NCI-H2196 (cell line): ENCODE results near the gene MRPS7.

Source experiments
- DNase-seq: peaks from one replicate; lab custom pipeline; 2025; ENCODE audit not compliant: unreplicated experiment; lab: John Stamatoyannopoulos, UW

Gene MRPS7

DNA sequence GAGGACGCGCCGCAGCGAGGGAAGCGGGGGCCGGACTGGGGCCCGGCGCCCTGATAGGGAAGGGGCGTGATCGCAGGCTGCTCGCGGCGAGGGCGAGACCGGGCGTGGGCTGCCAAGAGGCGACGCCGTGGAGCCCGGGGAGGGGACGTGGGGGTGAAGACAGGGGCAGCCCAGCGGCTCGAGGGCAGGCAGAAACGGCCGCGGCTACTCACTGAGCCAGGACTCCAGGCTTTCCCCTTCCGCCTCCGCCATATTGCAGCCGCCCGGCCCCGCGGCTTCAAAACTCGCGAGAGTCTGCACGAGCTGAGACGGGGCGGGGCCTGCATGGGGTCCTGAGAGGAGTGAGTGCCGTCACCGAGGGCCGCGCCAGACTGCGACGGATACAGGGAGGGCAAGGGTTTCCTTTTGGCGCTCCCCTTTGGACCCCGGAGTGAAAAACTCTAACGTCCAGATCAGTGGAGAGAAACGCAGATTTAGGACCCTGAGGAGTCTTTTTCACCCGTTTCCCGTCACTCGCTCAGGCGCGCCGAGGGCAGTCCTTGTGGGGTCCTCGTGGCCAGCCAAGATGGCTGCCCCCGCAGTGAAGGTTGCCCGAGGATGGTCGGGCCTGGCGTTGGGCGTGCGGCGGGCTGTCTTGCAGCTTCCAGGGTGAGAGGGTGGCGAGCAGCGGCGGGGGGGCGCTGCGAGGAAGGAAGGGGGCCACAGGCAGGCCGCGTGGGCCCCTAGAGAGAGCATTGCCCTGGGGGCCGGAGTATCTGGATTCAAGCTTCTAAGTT lies at the start of gene MRPS7, which contains the start of gene GGA3:
TSS of gene MRPS7 (plus strand) at position 544 of the 776 bp plus-strand sequence. CDS start at position 566, 22 bp downstream.
TSS of gene GGA3 (minus strand) at position 271 of the 776 bp plus-strand sequence. CDS start at position 252, 19 bp downstream.
- peak; percentile 95 for DNase-seq

DNA sequence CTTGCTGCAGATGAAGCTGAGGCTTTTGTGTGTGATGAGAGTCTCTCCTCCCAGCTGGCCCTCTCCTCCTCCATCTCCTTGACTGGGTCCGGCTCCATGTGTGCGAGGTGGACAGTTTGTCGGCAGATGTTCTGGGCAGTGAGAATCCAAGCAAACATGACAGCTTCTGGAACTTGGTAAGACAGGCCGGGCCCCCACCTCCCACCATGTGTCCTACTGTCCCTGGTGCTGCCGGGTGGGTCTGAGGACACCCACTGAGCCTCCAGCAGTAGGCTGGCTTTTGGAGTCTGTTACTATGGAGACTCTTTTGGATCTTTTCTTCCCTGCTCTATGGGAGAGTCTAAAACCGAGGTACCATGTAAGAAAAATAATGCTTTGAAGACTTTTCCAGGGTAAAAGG lies 43.5 kb upstream of the MRPS7 start:
- DNase-seq, result no peak

DNA sequence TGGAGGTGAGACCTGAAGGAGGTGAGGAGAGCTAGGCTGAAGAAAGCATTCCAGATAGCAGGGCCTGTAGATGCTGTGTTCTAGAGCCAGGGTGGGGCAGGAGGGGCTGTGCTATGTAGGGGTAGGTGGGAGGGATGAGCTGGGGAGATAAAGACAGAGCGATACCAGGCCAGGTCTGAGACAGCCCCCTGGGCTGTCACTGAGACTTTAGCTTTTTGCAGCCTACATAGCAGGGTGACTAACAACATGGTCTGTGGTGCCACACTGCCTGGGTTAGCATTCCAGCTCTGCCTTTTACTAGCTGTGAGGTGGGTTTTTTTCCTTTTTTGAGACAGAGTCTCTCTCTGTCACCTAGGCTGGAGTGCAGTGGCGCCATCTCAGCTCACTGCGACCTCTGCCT lies 41.9 kb upstream of the MRPS7 start:
- no peak for DNase-seq

DNA sequence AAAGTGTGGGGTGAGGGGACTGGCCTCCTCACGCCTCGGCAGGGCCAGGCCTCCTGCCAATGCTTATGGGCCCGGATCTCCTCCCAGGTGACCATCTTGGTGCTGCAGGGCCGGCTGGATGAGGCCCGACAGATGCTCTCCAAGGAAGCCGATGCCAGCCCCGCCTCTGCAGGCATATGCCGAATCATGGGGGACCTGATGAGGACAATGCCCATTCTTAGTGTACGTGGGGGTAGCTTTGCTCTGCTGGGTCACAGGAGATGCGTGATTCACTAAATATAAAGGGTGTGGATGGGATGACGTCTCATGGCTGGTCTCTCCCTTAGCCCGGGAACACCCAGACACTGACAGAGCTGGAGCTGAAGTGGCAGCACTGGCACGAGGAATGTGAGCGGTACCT lies 36.7 kb upstream of the MRPS7 start:
- no peak for DNase-seq

DNA sequence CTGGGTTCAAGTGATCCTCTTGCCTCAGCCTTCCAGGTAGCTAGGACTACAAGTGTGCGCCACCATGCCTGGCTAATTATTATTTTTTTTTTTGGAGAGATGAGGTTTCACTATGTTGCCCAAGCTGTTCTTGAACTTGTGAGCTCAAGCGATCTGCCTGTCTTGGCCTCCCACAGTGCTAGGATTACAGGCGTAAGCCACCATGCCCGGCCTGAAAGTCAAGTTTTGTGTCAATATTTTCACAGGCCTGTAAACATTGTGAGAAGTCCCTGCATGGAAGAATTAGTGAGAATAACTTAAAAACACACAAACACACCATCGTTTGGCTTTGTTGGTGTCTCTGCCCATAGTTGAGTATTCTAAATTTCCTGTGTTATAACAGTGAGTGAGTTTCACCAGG lies 34.0 kb upstream of the MRPS7 start:
- DNase-seq, result no peak

DNA sequence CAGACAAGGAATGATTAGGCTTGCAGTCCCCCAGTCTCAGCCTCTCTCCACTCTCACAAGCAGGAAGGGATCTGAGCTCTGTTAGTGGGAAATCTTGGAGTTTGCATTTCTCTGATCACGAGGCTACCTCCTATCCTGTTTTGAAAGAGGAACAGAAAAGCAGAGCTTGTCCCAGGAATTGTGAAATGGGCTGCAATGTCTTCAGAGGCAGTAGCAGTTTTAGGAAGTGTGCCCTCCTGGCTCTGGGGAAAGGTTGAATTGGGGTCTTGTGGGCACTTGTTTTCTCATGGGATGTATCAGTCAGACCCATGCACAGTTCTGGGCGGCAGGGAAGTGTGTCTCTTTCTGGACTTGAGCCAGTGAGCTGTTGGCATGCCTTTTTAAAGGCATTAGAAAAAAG lies 33.4 kb upstream of the MRPS7 start:
- no peak for DNase-seq

DNA sequence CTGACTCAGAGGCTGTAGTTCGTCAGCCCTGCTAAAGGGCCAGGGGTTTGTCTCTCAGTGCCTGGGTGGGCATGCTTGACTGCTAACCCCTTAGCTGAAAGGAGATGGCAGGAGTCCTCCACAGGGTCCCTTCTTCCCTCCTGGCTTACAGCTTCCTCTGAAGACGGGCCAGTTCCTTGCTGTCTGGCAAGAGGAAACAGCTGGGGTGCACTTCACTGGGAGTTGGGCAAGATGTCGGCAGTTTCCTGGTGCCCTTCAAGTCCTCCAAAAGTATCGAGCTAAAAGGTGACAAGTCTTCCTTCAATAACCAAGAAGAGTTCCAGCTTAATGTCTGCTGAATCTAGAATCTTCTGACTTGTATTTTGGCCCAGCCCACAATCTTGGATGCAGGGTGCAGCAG lies 32.8 kb upstream of the MRPS7 start:
- DNase-seq, result no peak

DNA sequence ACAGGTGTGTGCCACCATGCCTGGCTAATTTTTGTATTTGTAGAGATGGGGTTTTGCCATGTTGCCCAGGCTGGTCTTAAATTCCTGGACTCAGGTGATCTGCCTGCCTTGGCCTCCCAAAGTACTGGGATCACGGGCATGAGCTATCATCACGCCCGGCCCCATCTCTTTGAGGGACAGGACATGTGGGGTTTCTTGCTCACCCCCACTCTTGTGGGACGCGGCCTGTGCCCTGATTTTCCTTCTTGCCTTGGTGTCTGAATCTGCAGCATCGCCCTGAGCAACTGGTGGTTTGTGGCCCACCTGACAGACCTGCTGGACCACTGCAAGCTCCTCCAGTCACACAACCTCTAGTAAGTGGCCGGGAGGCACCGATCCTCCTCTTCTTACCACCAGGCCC lies 30.6 kb upstream of the MRPS7 start:
- no peak for DNase-seq

DNA sequence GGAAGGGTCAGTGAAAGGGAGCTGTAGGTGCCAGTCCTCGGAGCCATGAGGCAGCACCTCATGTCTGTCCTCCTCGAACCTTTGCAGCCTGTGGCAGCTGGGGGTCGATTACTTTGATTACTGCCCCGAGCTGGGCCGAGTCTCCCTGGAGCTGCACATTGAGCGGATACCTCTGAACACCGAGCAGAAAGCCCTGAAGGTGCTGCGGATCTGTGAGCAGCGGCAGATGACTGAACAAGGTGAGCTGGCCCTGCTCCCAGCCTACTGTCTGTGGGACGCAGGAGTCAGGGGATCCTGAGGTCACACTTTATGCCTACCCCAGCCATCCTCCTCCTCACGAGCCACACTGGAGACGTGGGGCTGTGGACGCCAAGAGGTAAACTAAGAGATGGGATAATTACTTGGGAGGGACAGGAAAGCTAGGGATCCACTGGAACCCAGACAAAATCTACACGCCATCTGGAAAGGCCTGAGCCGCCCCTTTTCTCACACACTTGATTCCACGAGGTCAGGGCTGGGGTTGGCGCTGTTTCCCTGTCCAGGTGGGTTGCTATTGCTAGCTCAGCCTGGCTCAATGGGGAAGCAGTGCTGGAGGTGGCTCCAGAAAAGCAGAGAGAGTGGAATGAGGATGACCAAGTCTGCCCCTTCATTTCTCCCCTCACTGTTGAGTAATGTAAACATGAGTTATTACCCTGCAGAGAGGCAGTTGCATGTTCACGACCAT lies 29.8 kb upstream of the MRPS7 start:
- no peak for DNase-seq

DNA sequence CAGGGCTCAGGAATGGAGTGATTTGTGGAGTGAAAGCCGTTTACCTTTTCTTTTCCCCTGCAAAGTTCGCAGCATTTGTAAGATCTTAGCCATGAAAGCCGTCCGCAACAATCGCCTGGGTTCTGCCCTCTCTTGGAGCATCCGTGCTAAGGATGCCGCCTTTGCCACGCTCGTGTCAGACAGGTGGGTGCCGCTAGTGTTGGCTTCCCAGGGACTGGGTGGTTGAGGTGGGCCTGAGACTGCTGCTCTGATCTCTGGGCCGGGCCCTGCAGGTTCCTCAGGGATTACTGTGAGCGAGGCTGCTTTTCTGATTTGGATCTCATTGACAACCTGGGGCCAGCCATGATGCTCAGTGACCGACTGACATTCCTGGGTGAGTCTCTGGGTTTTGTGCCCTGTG lies 28.9 kb upstream of the MRPS7 start:
- no peak for DNase-seq

DNA sequence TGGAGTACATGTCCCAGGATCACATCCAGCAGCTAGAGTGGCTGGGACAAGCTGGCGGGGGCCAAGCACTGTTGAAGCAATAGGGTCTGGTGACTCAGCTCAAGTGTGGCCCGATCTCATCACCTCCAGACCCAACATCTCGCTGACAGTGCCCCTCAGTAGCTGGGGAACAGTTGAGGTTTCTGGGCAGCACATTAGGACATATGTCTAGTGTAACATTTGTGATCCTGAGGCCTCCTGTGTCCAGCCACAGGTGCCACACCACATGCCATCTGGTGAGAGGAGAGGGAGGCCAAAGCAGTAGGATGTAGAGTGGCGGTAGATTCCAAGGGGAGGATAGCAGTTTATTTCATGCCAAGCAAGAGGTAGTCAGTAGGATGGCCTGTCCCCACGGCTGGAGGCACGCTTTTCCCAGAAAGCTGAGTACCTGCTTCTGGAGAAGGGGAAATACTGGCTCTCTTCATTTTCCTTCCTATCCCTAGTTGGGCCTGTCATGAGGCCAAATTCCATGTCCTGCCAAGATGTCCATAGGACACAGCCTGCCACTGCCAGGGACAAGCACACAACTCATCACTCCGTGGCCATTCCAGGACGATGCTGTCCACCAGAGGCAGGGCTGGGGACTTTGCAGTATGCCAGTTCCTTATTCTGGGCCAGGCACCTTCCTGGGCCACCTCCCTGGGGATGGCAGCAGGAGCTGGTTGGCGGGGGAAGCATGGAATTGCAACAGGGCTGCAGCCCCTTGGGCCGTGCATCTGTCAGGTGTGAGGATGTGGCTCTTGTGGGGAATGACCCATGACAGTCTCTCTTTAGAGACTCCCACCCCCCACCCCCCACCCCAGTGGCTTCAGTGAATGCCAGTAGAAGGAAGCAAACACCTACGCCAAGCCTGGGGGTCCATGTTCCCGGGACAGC lies 24.3 kb upstream of the MRPS7 start:
- no peak for DNase-seq

DNA sequence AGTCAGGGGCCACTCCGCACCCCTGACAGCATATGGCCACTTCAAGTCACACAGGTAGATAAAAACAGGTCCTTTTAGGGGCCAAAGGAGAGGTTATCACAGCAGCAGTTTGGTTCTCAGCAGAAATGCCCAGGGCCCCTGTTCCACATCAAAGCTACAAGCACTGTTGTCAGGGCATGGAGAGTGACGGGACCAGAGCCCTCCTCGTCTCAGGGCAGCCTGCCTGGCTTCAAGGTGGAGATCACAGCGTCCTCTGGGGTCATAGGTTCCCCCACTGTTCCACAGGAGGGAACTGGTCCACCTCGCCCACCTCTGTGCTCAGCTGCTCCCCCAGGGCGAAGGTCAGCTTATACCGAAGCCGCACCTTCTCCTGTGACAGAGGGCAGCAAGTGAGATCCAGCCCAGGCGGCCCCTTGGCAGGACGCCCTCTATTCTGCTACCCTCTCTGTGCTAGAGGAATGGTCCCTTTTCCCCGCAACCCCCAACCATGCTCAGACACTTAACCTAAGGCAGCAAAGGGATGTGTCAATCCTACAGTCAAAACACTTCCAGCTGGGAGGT lies 23.6 kb upstream of the MRPS7 start:
- no peak for DNase-seq

DNA sequence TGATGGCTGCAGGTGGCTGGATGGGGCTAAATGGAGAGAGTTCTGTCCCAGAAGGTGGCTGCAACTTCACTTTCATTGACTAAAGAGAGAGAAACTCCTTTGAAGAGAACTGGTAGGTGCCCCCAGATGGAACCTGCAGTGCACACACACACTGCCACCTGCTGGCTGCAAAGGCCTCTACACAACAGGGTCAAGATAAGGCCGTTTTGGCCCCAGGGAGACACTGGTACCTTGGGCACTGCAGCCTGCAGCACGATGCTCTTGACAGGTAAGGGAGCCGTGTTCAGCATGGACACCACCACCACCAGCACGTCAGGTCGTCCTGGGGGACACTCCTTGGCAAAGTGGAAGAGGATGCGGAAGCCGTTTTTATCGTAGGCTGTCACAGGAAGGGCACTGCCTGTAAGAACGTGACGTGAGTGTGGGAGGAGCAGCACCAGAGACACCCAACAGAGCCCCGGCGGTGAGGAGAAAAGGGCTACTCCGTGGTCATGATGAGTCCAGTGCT lies 22.9 kb upstream of the MRPS7 start:
- DNase-seq, result peak; percentile 60

DNA sequence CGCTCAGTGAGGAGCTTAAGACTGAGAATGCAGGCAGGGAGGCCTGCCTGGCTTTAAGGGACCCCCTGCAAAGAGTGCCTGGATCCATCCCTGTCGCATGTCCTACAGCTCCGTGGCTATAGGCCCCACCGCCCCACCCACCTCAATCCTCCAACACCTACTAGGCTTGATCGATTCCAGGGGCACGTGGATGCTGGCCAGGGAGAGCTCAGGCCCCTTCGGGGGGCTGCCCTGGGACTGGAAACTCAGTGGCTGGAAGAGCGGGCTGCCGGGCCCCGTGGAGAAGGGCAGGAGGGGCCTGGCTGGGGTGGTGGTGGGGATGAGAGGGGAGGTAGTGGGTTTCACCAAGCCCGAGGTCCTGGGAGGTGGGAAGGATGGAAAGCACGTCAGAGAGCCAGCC lies 22.5 kb upstream of the MRPS7 start:
- no peak for DNase-seq

DNA sequence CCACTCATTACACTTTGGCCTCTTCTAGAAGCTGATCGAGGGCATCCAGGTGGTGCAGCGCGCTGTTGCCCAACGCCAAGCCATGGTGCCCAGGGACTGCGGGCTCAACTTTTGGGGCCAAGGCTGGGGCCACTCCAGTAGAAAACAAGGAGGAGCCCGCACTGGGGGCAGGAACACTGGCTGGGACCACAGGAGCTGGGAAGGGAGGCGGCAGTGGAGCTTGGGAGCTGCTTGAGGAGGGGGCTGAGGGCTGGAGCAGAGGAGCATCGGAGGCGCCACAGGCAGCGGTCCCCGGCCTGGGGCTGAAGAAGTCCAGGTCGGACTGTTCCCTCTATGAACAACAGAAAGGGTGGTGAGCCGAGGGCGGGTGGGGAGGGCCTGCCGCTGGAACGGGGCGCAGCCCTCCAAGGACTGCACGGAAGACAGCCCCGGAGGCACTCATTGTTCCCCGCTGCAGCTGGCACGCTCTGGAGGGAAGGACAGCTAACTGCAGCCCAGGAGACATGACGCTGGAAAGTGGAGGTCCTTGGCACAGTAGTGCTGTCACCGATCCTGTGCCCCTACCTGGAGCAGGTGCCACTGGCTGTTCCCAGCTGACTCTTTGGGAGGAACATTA lies 21.8 kb upstream of the MRPS7 start:
- no peak for DNase-seq

DNA sequence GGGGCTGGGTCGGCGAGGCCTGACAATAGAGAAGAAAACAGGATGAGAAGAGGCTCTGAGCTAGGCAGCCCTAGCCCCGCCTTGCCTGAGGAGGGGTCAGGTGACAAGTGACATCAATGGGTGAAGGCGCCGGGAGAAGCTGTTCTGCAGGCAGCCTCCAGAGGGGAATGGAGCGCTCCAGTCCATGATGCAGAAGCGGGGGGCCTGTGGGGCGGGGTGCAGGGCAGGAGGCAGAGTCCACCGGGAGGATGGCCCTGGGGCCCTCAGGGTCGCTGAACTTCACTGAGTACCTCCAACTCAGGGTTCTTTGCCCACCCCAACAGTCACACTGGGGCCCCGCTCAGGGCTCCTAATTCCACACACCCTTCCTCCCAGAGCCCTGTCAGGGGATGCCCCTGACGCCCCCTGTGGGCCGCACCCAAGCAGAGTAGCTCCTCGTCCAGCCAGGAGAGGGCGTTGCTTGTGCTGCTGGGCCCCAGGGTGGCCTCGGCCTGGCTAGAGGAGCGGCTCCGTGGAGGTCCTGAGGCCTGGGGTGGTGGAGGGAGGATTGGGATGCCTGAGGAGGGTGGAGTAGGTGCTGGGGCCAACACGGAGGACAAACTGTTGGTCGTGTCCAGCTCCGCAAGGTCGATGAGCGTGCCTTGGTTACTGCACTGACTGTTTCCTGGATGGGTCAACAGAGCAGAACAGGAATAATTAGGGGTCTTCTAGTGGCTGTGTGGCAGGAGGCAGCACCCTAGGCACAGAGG lies 21.1 kb upstream of the MRPS7 start:
- peak; percentile 68 for DNase-seq

DNA sequence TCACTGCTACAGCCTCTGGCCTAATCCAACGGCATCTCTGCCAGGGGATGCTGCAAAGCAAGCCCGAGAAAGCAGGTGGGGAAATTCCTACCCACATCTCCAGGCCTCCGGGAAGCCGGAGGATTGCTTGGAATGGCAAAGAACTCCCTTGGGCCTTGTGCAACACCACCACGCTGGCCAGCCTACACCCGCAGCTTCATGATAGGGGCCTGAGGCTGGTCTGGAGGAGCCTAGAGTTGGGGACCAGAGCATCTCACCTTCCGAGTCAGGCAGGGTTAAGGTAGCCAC lies 20.6 kb upstream of the MRPS7 start:
- no peak for DNase-seq

DNA sequence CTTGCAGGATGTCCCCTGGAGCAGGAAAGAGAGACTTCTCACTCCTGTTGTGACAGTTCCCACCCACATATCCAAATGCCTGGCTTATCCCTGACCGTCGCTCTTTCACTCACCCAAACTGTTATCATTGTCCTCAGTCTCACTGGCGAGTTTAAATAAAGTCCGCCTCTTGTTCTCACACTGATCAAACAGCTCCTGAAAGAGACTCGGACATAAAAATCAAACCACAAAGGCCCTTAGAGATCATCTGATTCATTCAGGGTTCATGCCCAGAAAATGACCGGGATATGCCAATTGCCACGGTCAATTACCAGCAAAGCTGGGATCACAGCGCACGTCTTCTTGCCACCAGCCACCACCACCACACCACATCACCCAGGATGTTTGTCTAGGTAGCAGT lies 20.2 kb upstream of the MRPS7 start:
- DNase-seq, result no peak

DNA sequence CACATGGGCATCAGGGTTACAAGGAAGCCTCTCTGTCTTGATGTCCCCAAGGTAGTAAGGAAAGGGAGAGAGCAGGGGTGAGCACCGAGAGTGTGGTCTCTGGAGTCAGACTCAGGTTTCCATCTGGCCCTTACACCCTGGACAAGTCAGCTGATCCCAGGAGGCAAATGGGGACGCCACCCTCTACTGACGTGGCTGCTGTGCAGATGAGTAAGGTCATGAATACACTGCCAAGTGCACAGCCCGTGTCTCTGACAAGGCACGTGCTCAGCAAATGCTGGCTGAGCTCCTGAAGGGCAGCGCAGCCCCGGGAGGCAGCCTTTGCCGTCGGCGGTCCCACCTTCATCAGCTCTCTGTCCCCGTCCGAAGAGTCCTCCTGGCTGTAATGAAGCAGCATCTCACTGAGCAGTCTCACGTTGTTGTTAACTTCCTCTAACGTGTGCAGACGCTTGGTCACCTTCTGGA lies 19.7 kb upstream of the MRPS7 start:
- no peak for DNase-seq
